Gastroesophageal sphincter (tissue), 3 donors: Measurements from ENCODE around the gene IL31.

ENCODE experiments used
- EP300 ChIP-seq: sonication (generic); formaldehyde crosslinking; IDR thresholded peaks from one replicate; pipeline ENCODE4 v1.6.1; 2017; ENCODE audit warnings: antibody characterized with exemption, mild to moderate bottlenecking
- POLR2A ChIP-seq, 2 donors: fragments of 450-650 bp; IDR thresholded peaks; one replicate each; pipeline ENCODE4 v1.6.1; 2017; ENCODE audit warnings: antibody characterized with exemption in 2 of 2, mild to moderate bottlenecking in 2 of 2, moderate library complexity in 1 of 2
- POLR2AphosphoS5 ChIP-seq: sonication (generic); formaldehyde crosslinking; IDR thresholded peaks from one replicate; pipeline ENCODE4 v1.6.1; 2017; ENCODE audit warnings: antibody characterized with exemption
- TF ChIP-seq, protein P1 (sequence below), 4 experiments: fragments of 200-600 bp in 2 of 4; fragments of 450-650 bp in 2 of 4; sonication (generic) in 1 of 4; IDR thresholded peaks; one replicate each; pipeline ENCODE4 v1.5.1; 2017 to 2019; ENCODE audit warnings: antibody characterized with exemption in 4 of 4, mild to moderate bottlenecking in 2 of 4, moderate library complexity in 2 of 4

DNA sequence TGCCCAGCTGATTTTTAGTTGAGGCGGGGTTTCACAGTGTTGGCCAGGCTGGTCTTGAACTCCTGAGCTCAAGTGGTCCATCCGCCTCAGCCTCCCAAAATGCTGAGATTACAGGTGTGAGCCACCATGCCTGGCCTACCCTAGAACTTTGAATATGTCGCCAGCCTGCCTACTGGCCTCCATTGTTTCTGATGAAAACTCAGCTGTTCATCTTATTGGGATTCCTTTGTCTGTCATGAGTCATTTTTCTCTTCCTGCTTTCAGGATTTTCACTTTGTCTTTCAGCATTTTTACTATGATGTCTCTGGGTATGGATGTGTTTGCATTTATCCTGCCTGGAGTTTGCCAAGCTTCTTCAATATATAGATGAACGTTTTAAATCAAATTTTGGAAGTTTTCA lies 21.4 kb upstream of the IL31 start:
- TF ChIP-seq, protein P1, sequence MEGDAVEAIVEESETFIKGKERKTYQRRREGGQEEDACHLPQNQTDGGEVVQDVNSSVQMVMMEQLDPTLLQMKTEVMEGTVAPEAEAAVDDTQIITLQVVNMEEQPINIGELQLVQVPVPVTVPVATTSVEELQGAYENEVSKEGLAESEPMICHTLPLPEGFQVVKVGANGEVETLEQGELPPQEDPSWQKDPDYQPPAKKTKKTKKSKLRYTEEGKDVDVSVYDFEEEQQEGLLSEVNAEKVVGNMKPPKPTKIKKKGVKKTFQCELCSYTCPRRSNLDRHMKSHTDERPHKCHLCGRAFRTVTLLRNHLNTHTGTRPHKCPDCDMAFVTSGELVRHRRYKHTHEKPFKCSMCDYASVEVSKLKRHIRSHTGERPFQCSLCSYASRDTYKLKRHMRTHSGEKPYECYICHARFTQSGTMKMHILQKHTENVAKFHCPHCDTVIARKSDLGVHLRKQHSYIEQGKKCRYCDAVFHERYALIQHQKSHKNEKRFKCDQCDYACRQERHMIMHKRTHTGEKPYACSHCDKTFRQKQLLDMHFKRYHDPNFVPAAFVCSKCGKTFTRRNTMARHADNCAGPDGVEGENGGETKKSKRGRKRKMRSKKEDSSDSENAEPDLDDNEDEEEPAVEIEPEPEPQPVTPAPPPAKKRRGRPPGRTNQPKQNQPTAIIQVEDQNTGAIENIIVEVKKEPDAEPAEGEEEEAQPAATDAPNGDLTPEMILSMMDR (IDR thresholded peaks at IDR 0.05): no peak
- TF ChIP-seq POLR2A (IDR thresholded peaks at IDR 0.05): no peak
- TF ChIP-seq EP300: no peak
- TF ChIP-seq POLR2AphosphoS5: no peak
